ENCODE results near the gene TRAPPC10. TPM values are rescaled to one million over a fixed set of nuclear protein-coding genes. Genes with fewer than 3 reads are reported as not detected.

TRAPPC10 gene
- total and polyA plus RNA-seq, 2 of the 8 experiments (the other 6 are each of a cell fraction or from before 2014, with no cell fraction given): 18.5 to 29.8 TPM

DNA sequence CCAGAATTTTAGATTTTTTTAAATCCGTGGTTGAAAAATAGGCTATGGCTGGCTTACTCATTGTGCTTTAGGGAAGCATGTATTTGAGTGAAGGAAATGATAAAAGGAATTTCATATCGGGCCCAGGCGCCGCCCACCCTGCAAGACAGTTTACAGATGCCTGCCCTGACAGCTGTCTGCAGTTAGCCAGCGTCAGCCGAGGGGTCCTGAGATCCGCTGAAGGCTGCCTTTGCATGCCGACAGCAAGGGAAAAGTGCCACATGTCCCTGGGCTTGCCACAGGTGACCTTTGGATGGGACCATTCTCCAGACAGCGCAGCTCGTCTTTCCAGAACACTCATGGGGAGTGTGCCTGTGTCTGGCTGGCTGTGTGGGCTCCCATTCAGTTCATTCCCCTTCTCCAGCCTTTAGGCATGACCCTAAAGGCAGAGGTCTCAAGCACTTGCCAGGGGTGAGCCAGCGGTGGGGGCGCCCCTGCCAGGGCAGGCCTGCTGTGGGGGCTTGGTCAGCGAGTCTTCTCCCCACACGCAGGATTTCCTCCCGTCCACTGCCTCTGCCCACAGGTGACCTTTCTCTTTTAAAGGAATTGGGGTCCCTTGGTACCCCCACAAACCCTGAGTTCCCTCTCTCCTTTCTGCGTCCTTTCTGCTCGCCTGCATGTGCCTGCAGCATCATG lies 46.1 kb upstream of the TRAPPC10 start:
- H2BK12ac ChIP-seq (ENCODE audit: low read depth, low read length): no peak overlapping the region
- H3K27me3 ChIP-seq (replicated peaks in 1 of 4; ENCODE audit: control insufficient read depth in 3 of 4, extremely low read depth in 1 of 4, insufficient read depth in 3 of 4, low read length in 3 of 4): no peaks in the 10 kb centered on the region
- H2BK5ac ChIP-seq (ENCODE audit: low read depth, low read length): no peak overlapping the region
- H3K23me2 ChIP-seq (ENCODE audit: low read depth, low read length): no peaks in the 10 kb centered on the region
- no peak overlapping the region for H3K14ac ChIP-seq (ENCODE audit: insufficient read length)
- no peak overlapping the region for H3K27ac ChIP-seq (ENCODE audit: low read depth, low read length)
- H3K9ac ChIP-seq (replicated peaks in 1 of 4; ENCODE audit: extremely low read depth in 1 of 4, low read depth in 3 of 4, low read length in 3 of 4): no peak overlapping the region
- H2AFZ ChIP-seq (ENCODE audit: low read length): no peak overlapping the region
- no peaks in the 10 kb centered on the region for H4K20me1 ChIP-seq (replicated peaks in 1 of 2; ENCODE audit: control insufficient read depth in 1 of 2, insufficient read depth in 2 of 2, low read length in 2 of 2)
- 96% methylated on average over 17 of the region's 17 CpGs; no CpG with 5 or more reads in 1 of the 2 experiments for WGBS, 2 experiments (ENCODE audit: extremely low coverage in 1 of 2, insufficient coverage in 1 of 2, insufficient read length in 1 of 2, insufficient replicate concordance in 2 of 2, low coverage in 1 of 2, low lambda C conversion rate in 2 of 2, missing lambda C conversion rate in 1 of 2)
- H3K4me3 ChIP-seq (ENCODE audit: extremely low read depth in 1 of 4, insufficient read depth in 2 of 4, low read depth in 3 of 4, low read length in 4 of 4): no peak overlapping the region
- H2AK5ac ChIP-seq (ENCODE audit: low read depth, low read length): no peak overlapping the region
- CTCF ChIA-PET (ENCODE audit: partially characterized antibody): interaction anchor here (1.3 to 4.2 kb wide), 4 partner anchors 11 to 43 kb away, joined by 3 to 35 read pairs (median 8); no protein-coding TSS in a partner anchor
- FAIRE-seq: no peak
- H3K79me2 ChIP-seq (ENCODE audit: control insufficient read depth in 1 of 2, insufficient read depth in 2 of 2, low read length in 2 of 2): no peaks in the 10 kb centered on the region
- H2BK120ac ChIP-seq (replicated peaks; ENCODE audit: low read depth, low read length): no peak overlapping the region
- H2BK15ac ChIP-seq (ENCODE audit: low read length): no peak overlapping the region
- H3K4me1 ChIP-seq (replicated peaks in 1 of 4; ENCODE audit: control insufficient read depth in 3 of 4, insufficient read depth in 4 of 4, low read length in 3 of 4): no peaks in the 10 kb centered on the region
- no peak overlapping the region for H3K56ac ChIP-seq (replicated peaks; ENCODE audit: insufficient read length, low read depth, low read length)
- no peaks in the 10 kb centered on the region for H3K79me1 ChIP-seq (ENCODE audit: low read depth, low read length)
- no peak overlapping the region; the same call in 1 of the 2 replicates for H4K8ac ChIP-seq (ENCODE audit: extremely low read depth, insufficient read depth, low read length)
- no peaks in the 10 kb centered on the region for H3K36me3 ChIP-seq (ENCODE audit: control insufficient read depth in 2 of 4, insufficient read depth in 4 of 4, low read length in 3 of 4)
- no peak for DNase-seq (ENCODE audit: low read depth in 1 of 2, low spot score in 2 of 2)
- H4K91ac ChIP-seq (replicated peaks; ENCODE audit: insufficient read length, low read length): no peak overlapping the region
- no peak overlapping the region for H3K18ac ChIP-seq (ENCODE audit: extremely low read depth, low read length)
- H3K23ac ChIP-seq (ENCODE audit: insufficient read length): no peak overlapping the region
- no peak overlapping the region for H2BK20ac ChIP-seq (ENCODE audit: low read length)
- no peak overlapping the region for H3K4me2 ChIP-seq (ENCODE audit: insufficient read depth in 1 of 2, low read depth in 2 of 2, low read length in 2 of 2)
- no peak overlapping the region for H3K4ac ChIP-seq (replicated peaks; ENCODE audit: insufficient read length, low read depth, low read length)
- no peak overlapping the region for H4K5ac ChIP-seq (ENCODE audit: insufficient read length, low read depth, low read length)
- POLR2A ChIA-PET (ENCODE audit: partially characterized antibody): interaction anchor here (0.8 kb wide), 1 partner anchor 162 kb away, joined by 3 read pairs; no protein-coding TSS in a partner anchor
- no peaks in the 10 kb centered on the region for H3K9me3 ChIP-seq (ENCODE audit: insufficient read depth in 2 of 2, low read depth in 1 of 2, low read length in 1 of 2)
- TF ChIP-seq SP2 (IDR thresholded peaks at IDR 0.05; ENCODE audit: low read length): no peak
- no peak for TF ChIP-seq JUND (IDR thresholded peaks at IDR 0.05; ENCODE audit: low read length)
- no peak for TF ChIP-seq TEAD4 (IDR thresholded peaks at IDR 0.05; ENCODE audit: low read depth, low read length)
- no peak for TF ChIP-seq CEBPB (IDR thresholded peaks at IDR 0.05; ENCODE audit: low read depth, low read length)
- TF ChIP-seq NRF1 (IDR thresholded peaks at IDR 0.05; ENCODE audit: low read depth, low read length): no peak
- no peak for TF ChIP-seq GTF2F1 (IDR thresholded peaks at IDR 0.05; ENCODE audit: borderline replicate concordance, low read depth, low read length)
- TF ChIP-seq, protein P1, sequence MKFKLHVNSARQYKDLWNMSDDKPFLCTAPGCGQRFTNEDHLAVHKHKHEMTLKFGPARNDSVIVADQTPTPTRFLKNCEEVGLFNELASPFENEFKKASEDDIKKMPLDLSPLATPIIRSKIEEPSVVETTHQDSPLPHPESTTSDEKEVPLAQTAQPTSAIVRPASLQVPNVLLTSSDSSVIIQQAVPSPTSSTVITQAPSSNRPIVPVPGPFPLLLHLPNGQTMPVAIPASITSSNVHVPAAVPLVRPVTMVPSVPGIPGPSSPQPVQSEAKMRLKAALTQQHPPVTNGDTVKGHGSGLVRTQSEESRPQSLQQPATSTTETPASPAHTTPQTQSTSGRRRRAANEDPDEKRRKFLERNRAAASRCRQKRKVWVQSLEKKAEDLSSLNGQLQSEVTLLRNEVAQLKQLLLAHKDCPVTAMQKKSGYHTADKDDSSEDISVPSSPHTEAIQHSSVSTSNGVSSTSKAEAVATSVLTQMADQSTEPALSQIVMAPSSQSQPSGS (IDR thresholded peaks at IDR 0.05; ENCODE audit: low read length): no peak
- no peak for TF ChIP-seq RAD21 (IDR thresholded peaks at IDR 0.05 in 1 of 2, conservative IDR thresholded peaks at IDR 0.05 in 1 of 2; ENCODE audit: low read depth in 2 of 2, low read length in 2 of 2)
- TF ChIP-seq SIX5 (IDR thresholded peaks at IDR 0.05; ENCODE audit: low read depth, low read length): no peak
- no peak for TF ChIP-seq CBX5 (IDR thresholded peaks at IDR 0.05; ENCODE audit: low read depth, low read length)
- TF ChIP-seq NANOG (IDR thresholded peaks at IDR 0.05; ENCODE audit: insufficient read depth, low read depth, low read length, poor library complexity, severe bottlenecking): no peak
- TF ChIP-seq RFX5 (IDR thresholded peaks at IDR 0.05; ENCODE audit: borderline replicate concordance, low read depth, low read length): no peak
